Keratinocyte (primary cell): ENCODE data around the gene ASCC3. TPM values are rescaled to one million over a fixed set of nuclear protein-coding genes. Genes with fewer than 3 reads are reported as not detected.

Source experiments
- DNase-seq: peaks from one replicate; pipeline ENCODE4 v3.0.0-alpha.2; 2011; ENCODE audit warnings: low read depth, missing footprints, low spot score
- FAIRE-seq: peaks from 2 replicates; lab custom pipeline; 2011; peaks lifted over from hg19 to GRCh38; lab: Jason Lieb, UNC
- H2AFZ ChIP-seq: 2 replicates; pipeline ENCODE4 v1.6.0; 2012; ENCODE audit warnings: low read length, control low read depth, inconsistent platforms; ENCODE audit not compliant: control insufficient read depth
- H3K27ac ChIP-seq: 2 replicates; pipeline ENCODE4 v1.5.1; 2011; ENCODE audit warnings: low read length; ENCODE audit not compliant: control insufficient read depth, insufficient read depth
- H3K27me3 ChIP-seq: 3 replicates; pipeline ENCODE4 v1.6.0; 2011; ENCODE audit warnings: low read length; ENCODE audit not compliant: control insufficient read depth, insufficient read depth; ENCODE audit errors: extremely low read depth
- H3K36me3 ChIP-seq, 2 experiments: 2 replicates in 1 of 2; 3 replicates in 1 of 2; pipeline ENCODE4 v1.5.1; 2011; ENCODE audit warnings: low read length in 2 of 2, mild to moderate bottlenecking in 1 of 2; ENCODE audit not compliant: control insufficient read depth in 2 of 2, insufficient read depth in 2 of 2; ENCODE audit errors: extremely low read depth in 1 of 2
- H3K4me1 ChIP-seq: 3 replicates; pipeline ENCODE4 v1.5.1; 2011; ENCODE audit warnings: low read length; ENCODE audit not compliant: control insufficient read depth, insufficient read depth; ENCODE audit errors: extremely low read depth
- H3K4me2 ChIP-seq: 3 replicates; pipeline ENCODE4 v1.6.0; 2011; ENCODE audit warnings: low read depth, low read length; ENCODE audit not compliant: control insufficient read depth, insufficient read depth; ENCODE audit errors: extremely low read depth
- H3K4me3 ChIP-seq, 3 experiments: fragments of 200-600 bp in 1 of 3; sonication (generic) in 1 of 3; 2 replicates in 2 of 3; 3 replicates in 1 of 3; pipeline ENCODE4 v1.5.1; 2011 to 2016; ENCODE audit warnings: low read length in 3 of 3, mild to moderate bottlenecking in 3 of 3, control low read depth in 2 of 3, inconsistent platforms in 1 of 3, low read depth in 1 of 3, mixed read lengths in 1 of 3, mixed run types in 1 of 3, moderate library complexity in 1 of 3; ENCODE audit not compliant: control insufficient read depth in 2 of 3, insufficient read depth in 2 of 3; ENCODE audit errors: extremely low read depth in 1 of 3
- H3K79me2 ChIP-seq: 2 replicates; pipeline ENCODE4 v1.6.0; 2012; ENCODE audit warnings: low read length; ENCODE audit not compliant: control insufficient read depth, insufficient read depth
- H3K9ac ChIP-seq: 3 replicates; pipeline ENCODE4 v1.6.0; 2011; ENCODE audit warnings: low read length; ENCODE audit not compliant: control insufficient read depth, insufficient read depth; ENCODE audit errors: extremely low read depth
- H3K9me1 ChIP-seq: 3 replicates; pipeline ENCODE4 v1.6.0; 2011; ENCODE audit warnings: low read length; ENCODE audit not compliant: control insufficient read depth, insufficient read depth; ENCODE audit errors: extremely low read depth
- H3K9me3 ChIP-seq: 2 replicates; pipeline ENCODE4 v1.5.1; 2012; ENCODE audit warnings: low read depth, low read length; ENCODE audit not compliant: control insufficient read depth
- H4K20me1 ChIP-seq: 3 replicates; pipeline ENCODE4 v1.6.0; 2011; ENCODE audit warnings: low read length; ENCODE audit not compliant: control insufficient read depth, insufficient read depth; ENCODE audit errors: extremely low read depth
- CTCF ChIP-seq, 3 experiments: IDR thresholded peaks in 1 of 3; conservative IDR thresholded peaks in 1 of 3; optimal IDR thresholded peaks in 1 of 3; 2 replicates in 2 of 3; 3 replicates in 1 of 3; pipeline versions ENCODE3 to v1.5.1; 2011; ENCODE audit warnings: low read length in 3 of 3, mild to moderate bottlenecking in 3 of 3, moderate library complexity in 2 of 3, control low read depth in 1 of 3, inconsistent platforms in 1 of 3; ENCODE audit not compliant: insufficient read depth in 2 of 3; ENCODE audit errors: extremely low read depth in 1 of 3
- EZH2 ChIP-seq: IDR thresholded peaks from one replicate; pipeline ENCODE4 v1.6.1; 2012; ENCODE audit warnings: inconsistent platforms, mild to moderate bottlenecking, low read length, moderate library complexity
- dilution Hi-C: fragments of 300-500 bp; cut with MboI; formaldehyde crosslinking; loops from one replicate; pipeline ENCODE4 v1.7.0; 2020; ENCODE audit warnings: low sequenced_read_pairs; ENCODE audit not compliant: extremely low pct_ligation_motif_present
- polyA plus RNA-seq, 5 experiments: library from polyadenylated mRNA; depleted of rRNA in 3 of 5; stranded (reverse) in 3 of 5; stranded (forward) in 1 of 5; unstranded in 1 of 5; fragments of >200 nt; gene quantifications; 1 replicate in 1 of 5; 2 replicates in 3 of 5; 3 replicates in 1 of 5; pipeline versions ENCODE4 v1.2.1 to v1.2.3, GENCODE V29; 2011 to 2012; ENCODE audit warnings: missing spikeins in 2 of 5, low read depth in 1 of 5, low replicate concordance in 1 of 5

Gene ASCC3
- polyA plus RNA-seq, 1 donor (not counting 4 experiments of a cell fraction or from before 2014, with no cell fraction given), result 58.6 TPM

GRCh38 chr6:100503043-100503705 is 378.0 kb downstream of the ASCC3 start:
- dilution Hi-C loops, result no loop called here
- H3K9me3 ChIP-seq, result no peaks in the 10 kb centered on the region
- no peaks in the 10 kb centered on the region for H4K20me1 ChIP-seq
- TF ChIP-seq CTCF (optimal IDR thresholded peaks at IDR 0.05 in 1 of 3, IDR thresholded peaks at IDR 0.05 in 1 of 3, conservative IDR thresholded peaks at IDR 0.05 in 1 of 3; ENCODE audit: extremely low read depth in 1 of 3, insufficient read depth in 2 of 3, low read length in 3 of 3) (no peak), EZH2 (no peak)
- H3K4me2 ChIP-seq, result no peak overlapping the region
- no peak overlapping the region for H2AFZ ChIP-seq
- no peaks in the 10 kb centered on the region for H3K4me1 ChIP-seq
- H3K9ac ChIP-seq, result no peak overlapping the region
- FAIRE-seq, result no peak
- H3K9me1 ChIP-seq, result no peaks in the 10 kb centered on the region
- H3K4me3 ChIP-seq, result no peak overlapping the region
- no peaks in the 10 kb centered on the region for H3K36me3 ChIP-seq
- no peaks in the 10 kb centered on the region for H3K79me2 ChIP-seq
- H3K27me3 ChIP-seq, result no peaks in the 10 kb centered on the region
- no peak for DNase-seq
- H3K27ac ChIP-seq, result no peak overlapping the region

GRCh38 chr6:100493206-100493888 is 387.8 kb downstream of the ASCC3 start:
- peaks cover 8% of the 10 kb centered on the region for H3K4me1 ChIP-seq
- no peak overlapping the region for H3K27ac ChIP-seq
- no peaks in the 10 kb centered on the region for H3K9me1 ChIP-seq
- peak; percentile 26 for DNase-seq
- no peak overlapping the region for H3K9ac ChIP-seq
- H2AFZ ChIP-seq, result no peak overlapping the region
- H3K36me3 ChIP-seq, result no peaks in the 10 kb centered on the region
- TF ChIP-seq EZH2 (no peak), CTCF (optimal IDR thresholded peaks at IDR 0.05 in 1 of 3, IDR thresholded peaks at IDR 0.05 in 1 of 3, conservative IDR thresholded peaks at IDR 0.05 in 1 of 3; ENCODE audit: extremely low read depth in 1 of 3, insufficient read depth in 2 of 3, low read length in 3 of 3) (no peak)
- dilution Hi-C loops, result no loop called here
- no peaks in the 10 kb centered on the region for H3K9me3 ChIP-seq
- FAIRE-seq, result peak; percentile 58
- peak overlapping the region; percentile 29 for H3K4me2 ChIP-seq
- no peaks in the 10 kb centered on the region for H4K20me1 ChIP-seq
- no peak overlapping the region for H3K4me3 ChIP-seq
- H3K79me2 ChIP-seq, result no peaks in the 10 kb centered on the region
- H3K27me3 ChIP-seq, result no peaks in the 10 kb centered on the region
